Activated T-helper 9 cell treated with anti-CD3 and anti-CD28 coated beads, Interleukin-2, amount 50 U/mL, for 16 hours (primary cell): ENCODE results near the gene EXTL1.
A peak's percentile ranks its signal among the peaks of the same experiment; 100 is the strongest.

ENCODE experiments used
- DNase-seq: peaks from one replicate; pipeline ENCODE4 v3.0.0-alpha.2; 2020; ENCODE audit warnings: low read depth

Gene EXTL1

DNA sequence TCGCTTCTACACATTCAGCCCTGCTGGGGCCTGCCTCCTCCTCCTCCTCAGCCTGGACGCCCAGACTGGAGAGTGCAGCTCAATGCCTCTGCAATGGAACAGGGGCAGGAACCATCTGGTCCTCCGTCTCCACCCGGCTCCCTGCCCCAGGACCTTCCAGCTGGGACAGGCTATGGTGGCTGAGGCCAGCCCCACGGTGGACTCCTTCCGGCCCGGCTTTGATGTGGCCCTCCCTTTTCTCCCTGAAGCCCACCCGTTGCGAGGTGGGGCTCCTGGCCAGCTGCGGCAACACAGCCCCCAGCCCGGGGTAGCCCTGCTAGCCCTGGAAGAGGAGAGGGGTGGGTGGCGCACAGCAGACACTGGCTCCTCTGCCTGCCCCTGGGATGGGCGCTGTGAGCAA lies 1.4 kb downstream of the EXTL1 start:
- DNase-seq = no peak

DNA sequence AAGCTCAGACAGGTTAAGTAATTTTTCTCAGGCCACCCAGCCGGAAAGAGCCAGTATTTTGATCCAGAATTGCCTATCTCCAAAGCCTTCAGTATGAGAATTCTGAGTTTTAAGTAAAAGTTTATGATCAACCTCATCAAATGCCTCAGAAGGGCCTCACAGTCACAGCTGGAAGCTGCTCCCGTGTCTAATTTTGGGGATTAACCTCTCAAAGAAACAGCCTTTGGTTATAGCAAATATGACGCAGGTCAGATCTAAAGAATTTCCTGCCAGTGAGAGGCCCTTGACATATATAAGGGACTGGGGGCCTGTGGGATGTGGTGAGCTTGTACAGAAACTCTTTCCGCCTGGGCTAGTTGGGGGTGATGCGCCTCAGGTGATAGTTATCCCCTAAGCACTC lies 2.3 kb downstream of the EXTL1 start:
- DNase-seq = no peak

- DNase-seq = no peak
These were observed 3.5 kb downstream of the EXTL1 start for GRCh38 chr1:26025060-26025459.

DNA sequence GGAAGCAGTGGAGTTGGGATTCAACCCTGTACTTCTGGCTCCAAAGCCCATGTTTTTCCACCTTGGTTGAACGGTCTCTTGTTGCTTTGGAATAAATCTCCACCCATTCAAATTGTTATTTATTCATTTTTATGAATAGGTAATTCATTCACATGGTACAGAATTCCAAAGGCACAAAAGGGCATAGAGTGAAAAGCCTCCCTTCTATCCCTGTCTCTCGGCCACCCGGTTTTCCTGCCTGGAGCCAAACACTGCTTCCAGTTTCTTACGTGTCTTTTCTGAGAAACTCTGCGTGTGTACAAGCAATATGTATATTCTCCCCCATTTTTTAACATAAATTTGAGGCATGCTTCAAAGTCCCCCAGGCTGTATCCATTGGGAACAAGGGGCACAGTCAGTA lies 3.9 kb downstream of the EXTL1 start:
- no peak for DNase-seq

DNA sequence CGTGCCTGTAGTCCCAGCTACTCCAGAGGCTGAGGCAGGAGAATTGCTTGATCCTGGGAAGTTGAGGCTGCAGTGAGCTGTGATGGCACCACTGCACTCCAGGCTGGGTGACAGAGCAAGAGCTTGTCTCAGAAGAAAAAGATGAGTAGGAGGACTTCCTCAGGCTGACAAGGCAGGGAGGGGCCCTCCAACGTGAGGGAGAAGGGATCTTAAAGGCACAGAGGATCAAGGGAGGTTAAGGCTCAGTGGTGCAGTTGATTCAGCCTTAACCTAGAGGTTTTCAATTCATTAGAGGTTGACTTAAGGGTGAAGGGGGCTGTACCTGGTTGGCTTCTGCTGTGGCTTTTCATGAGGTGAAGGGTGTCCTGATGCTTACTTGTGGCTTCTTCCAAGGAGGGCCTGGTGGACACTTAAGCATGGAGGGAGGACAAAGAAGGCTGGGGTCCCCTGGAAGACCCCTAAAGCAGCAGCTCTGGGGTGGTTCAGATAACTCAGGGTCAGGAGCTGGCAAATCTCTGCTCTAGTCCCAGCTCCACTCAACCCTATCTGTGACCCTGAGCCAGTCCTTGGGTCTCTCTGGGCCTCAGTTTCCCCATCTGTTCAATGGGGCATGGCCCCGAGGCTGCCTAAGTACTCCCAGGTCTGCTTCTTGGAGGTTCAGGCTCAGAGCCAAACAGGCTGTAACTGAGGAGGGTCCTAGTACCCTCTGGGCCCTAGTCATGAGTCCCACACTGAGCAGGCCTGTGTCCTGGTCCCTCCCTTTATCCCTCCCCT lies 6.3 kb downstream of the EXTL1 start:
- DNase-seq = no peak

- DNase-seq = no peak
These were observed 7.0 kb downstream of the EXTL1 start for GRCh38 chr1:26028490-26028980.

DNA sequence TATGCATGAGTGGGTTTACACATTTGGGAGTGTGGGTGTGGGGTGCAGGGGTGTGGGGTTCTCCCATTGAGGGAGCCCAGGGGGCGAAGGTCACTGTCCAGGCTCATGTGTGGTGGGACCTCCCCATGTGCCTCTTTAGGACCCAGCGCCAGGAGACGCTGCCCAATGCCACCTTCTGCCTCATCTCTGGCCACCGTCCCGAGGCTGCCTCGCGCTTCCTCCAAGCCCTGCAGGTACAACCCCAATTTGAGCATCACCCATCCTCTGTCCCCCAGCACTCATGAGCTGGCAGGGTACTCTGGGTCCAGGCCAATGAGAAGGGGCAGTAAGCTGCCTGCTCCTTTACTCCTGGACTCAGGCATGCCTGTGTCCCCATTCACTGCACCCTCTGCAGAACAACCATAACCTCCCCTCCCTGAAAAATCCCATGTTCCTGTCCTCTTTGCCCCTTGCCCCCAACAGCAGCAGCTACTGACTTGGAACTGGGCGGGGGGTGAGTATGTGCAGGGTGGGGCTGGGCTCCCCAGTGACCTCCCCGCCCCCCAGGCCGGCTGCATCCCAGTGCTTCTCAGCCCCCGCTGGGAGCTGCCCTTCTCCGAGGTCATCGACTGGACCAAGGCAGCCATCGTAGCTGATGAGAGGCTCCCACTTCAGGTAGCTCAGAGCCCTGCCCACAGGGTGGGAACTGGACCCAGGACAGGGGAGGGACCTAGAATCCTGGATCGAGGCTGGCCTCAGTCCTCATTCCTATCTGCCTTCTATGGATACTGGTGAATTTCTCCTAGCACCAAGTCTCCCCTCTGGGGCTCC lies 7.7 kb downstream of the EXTL1 start:
- DNase-seq = no peak

DNA sequence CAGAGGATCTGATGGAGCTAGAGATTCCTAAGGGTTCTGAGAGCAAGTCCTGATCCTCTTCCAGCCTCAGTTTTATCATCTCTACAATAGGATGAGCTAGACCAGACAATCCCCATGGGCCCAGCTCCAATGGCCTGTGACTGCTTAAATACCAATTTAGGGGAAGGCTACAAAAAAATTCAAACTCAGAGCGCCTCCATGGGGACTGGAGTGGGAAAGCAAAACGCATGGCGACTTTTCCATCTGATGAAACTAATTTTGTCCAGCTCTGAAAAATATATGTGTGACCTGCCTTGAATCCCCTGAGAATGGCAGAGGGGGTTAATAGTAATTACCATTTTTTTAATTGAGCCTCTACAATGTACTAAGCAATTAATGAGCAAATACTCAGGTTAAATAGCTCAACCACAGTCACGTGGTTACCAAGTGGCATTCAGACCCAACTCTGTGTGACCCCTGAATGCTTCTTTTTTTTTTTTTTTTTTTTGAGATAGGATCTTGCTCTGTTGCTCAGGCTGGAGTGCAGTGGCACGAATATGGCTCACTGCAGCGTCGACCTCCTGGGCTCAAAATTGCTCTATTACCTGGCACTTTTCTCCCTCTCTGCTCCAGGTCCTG lies 8.4 kb downstream of the EXTL1 start:
- DNase-seq = no peak

DNA sequence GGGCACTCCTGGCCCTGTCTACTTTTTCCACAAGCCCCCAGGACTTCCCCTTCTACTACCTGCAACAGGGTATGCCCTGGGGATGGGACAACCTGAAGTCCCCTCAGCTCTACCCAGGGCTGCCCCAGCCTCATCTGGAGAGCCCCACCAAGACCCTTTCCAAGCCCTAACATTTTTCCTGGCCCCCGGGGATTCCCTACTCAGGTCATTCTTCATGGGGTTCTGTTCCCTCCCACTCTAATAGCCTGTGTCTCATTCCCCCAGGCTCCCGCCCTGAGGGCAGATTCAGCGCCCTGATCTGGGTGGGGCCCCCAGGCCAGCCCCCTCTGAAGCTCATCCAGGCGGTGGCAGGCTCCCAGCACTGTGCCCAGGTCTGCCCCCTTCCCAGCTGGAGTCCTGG lies 9.6 kb downstream of the EXTL1 start:
- DNase-seq = no peak

DNA sequence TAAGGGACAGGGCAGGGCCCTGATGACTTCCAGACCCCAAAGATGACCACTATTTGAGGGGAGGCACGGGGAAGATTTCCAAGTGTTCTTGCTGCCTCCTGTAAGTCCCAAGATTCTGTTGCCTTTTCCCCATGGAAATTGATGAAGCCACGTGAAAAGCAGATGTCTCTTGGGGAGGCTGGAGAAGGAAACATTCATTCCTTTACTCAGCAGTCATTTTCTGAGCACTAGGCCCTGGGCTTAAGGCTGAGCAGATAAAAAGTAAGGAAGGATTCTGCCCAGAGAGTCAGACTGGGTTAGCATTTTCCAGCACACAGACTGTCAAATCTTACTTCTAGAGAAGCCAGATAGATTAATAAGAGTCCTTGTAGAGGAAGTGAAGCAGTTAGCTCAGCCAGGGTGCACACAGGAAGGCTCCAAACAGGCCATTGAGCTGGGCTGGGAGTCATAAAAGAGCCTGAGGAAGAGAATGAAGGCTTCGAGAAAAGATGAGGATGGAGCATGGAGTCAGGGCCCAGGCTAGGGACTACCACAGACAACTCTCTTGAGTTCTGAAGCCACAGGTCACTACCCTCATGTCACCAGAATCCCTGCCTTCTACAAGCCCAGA lies 10.1 kb downstream of the EXTL1 start:
- DNase-seq = no peak

GRCh38 chr1:26032656-26033357 lies 11.2 kb downstream of the EXTL1 start:
- no peak for DNase-seq

- no peak for DNase-seq
These were observed 13.1 kb downstream of the EXTL1 start for GRCh38 chr1:26034504-26035202.

DNA sequence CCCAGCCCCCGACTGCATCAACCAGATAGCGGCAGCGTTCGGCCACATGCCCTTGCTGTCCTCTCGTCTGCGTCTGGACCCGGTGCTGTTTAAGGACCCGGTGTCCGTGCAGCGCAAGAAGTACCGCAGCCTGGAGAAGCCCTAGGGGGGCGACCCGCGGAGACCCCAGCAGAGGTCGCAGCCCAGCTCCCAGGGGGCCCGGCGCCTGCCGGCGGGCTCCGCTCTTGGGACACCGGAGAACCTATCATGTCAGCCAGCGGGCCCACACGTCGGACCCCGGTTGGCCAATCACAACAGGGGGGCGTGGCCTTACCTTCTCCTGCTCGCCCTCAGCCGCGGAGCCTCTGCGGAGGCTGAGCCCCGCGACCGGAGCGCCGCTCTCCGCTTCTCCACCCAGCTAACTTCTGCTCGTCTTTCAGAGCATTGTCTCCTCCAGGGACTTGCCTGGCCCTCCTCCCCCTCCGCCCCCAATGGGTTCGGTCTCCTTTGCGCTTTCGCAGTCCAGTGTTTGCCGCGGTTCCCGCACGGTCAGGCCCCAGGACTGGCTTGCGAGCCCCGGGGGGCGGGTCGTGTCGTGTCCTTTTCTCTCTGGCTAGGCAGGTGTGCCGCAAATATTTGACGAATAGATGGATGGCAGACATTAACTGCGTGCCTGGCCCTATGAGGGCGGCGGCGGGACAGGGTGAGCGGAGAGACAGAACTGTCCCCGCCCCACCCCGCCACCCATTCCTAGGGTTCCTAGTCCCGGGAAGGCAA lies 13.8 kb downstream of the EXTL1 start:
- DNase-seq = peak; percentile 90

DNA sequence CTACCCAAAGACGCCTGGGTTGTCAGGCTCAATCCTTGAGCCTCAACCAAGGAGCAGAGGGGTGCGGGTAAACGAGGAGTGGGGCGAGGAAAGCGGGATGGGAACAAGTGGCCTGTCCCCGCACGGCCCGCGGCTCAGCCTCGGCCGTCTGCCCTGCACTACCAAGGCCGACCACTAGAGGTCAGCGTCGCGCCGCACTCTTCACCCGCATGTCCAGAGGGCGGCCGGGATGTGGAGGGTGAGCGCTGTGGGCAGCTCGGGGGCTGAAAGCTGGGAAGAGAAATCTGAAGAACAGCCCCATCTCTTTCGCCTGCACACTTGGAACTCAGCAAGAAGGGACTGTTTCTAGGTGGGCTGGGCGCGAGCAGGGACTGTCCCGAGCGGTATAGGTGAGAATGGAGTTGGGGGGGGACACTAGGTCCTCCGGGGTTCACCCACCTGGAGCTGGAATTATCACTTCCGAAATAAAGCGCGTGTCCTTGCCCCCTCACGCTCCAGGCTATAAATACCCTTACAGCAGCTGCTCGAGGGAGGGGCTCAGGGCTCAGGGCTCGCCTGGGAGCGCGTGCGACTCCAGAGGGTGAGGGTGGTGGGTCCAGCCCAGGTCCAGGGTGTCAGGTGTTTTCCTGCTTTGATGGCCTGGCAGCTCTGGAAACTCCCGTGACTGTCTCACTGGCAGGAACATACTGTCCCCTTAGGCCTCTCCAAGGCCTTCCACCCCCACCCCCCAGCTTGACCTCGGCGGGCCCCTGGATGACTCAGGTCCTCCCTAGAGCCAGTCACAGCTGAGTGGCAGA lies 14.6 kb downstream of the EXTL1 start:
- DNase-seq = peak; percentile 67

GRCh38 chr1:26036756-26037281 lies 15.2 kb downstream of the EXTL1 start:
- DNase-seq = no peak

- DNase-seq = no peak
These were observed 16.3 kb downstream of the EXTL1 start for GRCh38 chr1:26037904-26038303.

DNA sequence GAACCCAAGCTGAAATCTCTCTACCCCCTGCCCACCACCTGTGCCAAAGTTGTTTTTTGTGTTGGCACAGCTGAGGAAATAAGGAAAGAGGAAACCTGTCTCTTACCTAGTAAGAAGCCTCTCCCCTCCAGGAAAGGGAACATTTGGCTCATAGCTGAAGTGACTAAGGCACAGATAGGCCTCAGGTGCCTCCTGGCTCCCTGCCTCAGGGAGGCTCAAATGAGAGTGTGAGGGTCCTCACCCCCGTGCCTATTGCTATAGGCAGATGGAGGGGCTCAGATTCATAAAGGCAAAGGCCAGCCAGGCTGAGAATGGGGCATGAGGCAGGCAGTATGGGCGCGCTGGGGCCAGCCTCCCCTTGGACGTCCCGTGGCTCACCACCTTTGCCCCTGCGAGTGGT lies 16.9 kb downstream of the EXTL1 start:
- no peak for DNase-seq

DNA sequence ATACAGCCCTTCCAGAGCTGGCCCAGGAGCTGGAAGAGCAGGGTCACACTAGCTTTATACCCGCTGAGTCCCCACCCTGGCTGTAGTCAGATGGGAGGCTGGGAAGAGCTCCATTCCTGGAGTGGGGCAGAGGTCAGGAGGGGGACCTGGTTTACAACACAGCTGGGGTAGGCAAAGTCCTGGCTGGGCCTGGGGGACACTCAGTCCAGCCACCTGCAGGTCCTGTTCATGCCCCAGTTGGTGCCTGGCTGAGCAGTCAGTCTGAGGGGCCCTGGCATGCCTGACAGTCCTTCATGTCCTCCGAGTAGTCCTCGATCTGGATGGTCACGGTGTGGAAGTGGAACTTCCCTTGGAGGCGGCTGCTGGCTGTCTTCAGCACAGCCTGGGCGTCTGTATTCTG lies 17.3 kb downstream of the EXTL1 start:
- DNase-seq = no peak

DNA sequence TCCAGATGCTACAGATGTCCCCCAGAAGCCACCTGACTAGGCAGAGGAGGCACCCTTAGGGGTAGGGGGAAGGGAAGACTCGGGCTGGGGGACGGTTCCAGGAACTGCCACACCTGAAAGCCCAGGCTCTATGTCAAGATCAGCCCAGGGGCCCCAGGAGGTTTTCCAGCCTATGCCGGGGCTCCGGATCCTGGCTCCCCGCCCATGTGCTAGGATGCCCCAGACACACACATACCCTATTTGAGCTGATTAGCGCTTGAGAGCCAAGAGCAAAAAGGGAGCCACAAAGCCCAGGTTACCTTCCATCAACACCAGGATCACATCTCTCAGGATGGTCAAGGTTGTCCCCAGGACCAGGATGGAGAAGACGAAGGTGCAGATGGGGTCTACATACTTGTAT lies 19.8 kb downstream of the EXTL1 start:
- no peak for DNase-seq
